Vagina (tissue), 2 donors: ENCODE results near the gene HOXA7. TPM values are rescaled to one million over a fixed set of nuclear protein-coding genes. Genes with fewer than 3 reads are reported as not detected.

Experiments used
- DNase-seq, 2 donors: peaks; one replicate each; pipeline ENCODE4 v3.0.0-alpha.2; 2017; ENCODE audit errors: extremely low spot score in 2 of 2
- H3K27ac ChIP-seq: fragments of 200-600 bp; sonication (generic); one replicate; pipeline ENCODE4 v1.5.1; 2019
- H3K27me3 ChIP-seq: fragments of 200-600 bp; sonication (generic); one replicate; pipeline ENCODE4 v1.5.1; 2019
- H3K36me3 ChIP-seq, 2 donors: fragments of 200-600 bp; sonication (generic); one replicate each; pipeline ENCODE4 v1.5.1; 2017 to 2019
- H3K4me1 ChIP-seq: fragments of 200-600 bp; sonication (generic); one replicate; pipeline ENCODE4 v1.5.1; 2019
- H3K4me3 ChIP-seq, 2 donors: fragments of 200-600 bp; sonication (generic); 1 replicate in 1 of 2; 2 replicates in 1 of 2; pipeline ENCODE4 v1.5.1; 2016 to 2019
- H3K9me3 ChIP-seq: fragments of 200-600 bp; sonication (generic); one replicate; pipeline ENCODE4 v1.5.1; 2019
- CTCF ChIP-seq, 3 experiments: fragments of 450-650 bp in 2 of 3; fragments of 200-600 bp in 1 of 3; sonication (generic) in 1 of 3; IDR thresholded peaks; one replicate each; pipeline ENCODE4 v1.5.1; 2017 to 2019; ENCODE audit warnings: antibody characterized with exemption in 3 of 3, mild to moderate bottlenecking in 2 of 3, moderate library complexity in 2 of 3
- POLR2A ChIP-seq, 2 donors: fragments of 450-650 bp; IDR thresholded peaks; one replicate each; pipeline ENCODE4 v1.6.1; 2017; ENCODE audit warnings: antibody characterized with exemption in 2 of 2, mild to moderate bottlenecking in 2 of 2, moderate library complexity in 2 of 2
- POLR2AphosphoS5 ChIP-seq, 2 donors: sonication (generic); formaldehyde crosslinking; IDR thresholded peaks; one replicate each; pipeline ENCODE4 v1.9.0; 2017; ENCODE audit warnings: antibody characterized with exemption in 2 of 2, mild to moderate bottlenecking in 2 of 2, low read depth in 1 of 2; ENCODE audit not compliant: insufficient read depth in 1 of 2
- intact Hi-C: fragments of 100-400 bp; cut with DNase I; formaldehyde crosslinking; loops from one replicate; pipeline ENCODE4 v1.15.1; 2023
- total RNA-seq: library from RNA; depleted of rRNA; stranded (reverse); fragments of >200 nt; gene quantifications from one replicate; pipeline ENCODE4 v1.2.3, GENCODE V29; 2016

Gene HOXA7
- total RNA-seq, 1 donor from 2014 or later = 23.8 TPM

GRCh38 chr7:27128776-27129728, 27.4 kb downstream of the HOXA7 start:
- intact Hi-C loops = no loop called here
- Histone ChIP-seq H3K36me3 (no peaks in the 10 kb centered on the region), H3K4me3 (no peak overlapping the region), H3K27ac (no peak overlapping the region), H3K9me3 (no peaks in the 10 kb centered on the region), H3K4me1 (peaks cover 16% of the 10 kb centered on the region), H3K27me3 (no peaks in the 10 kb centered on the region)
- TF ChIP-seq CTCF (IDR thresholded peaks at IDR 0.05) (no peak), POLR2AphosphoS5 (IDR thresholded peaks at IDR 0.05; ENCODE audit: insufficient read depth in 1 of 2, low read depth in 1 of 2) (no peak), POLR2A (IDR thresholded peaks at IDR 0.05) (no peak)
- no peak for DNase-seq

GRCh38 chr7:27128034-27128433, 28.4 kb downstream of the HOXA7 start:
- DNase-seq = no peak
- H3K27me3 ChIP-seq = no peaks in the 10 kb centered on the region
- H3K4me3 ChIP-seq = no peak overlapping the region
- intact Hi-C loops = no loop called here
- no peaks in the 10 kb centered on the region for H3K9me3 ChIP-seq
- H3K4me1 ChIP-seq = peaks cover 16% of the 10 kb centered on the region
- H3K36me3 ChIP-seq = no peaks in the 10 kb centered on the region
- TF ChIP-seq POLR2AphosphoS5 (IDR thresholded peaks at IDR 0.05; ENCODE audit: insufficient read depth in 1 of 2, low read depth in 1 of 2) (no peak), CTCF (IDR thresholded peaks at IDR 0.05) (no peak), POLR2A (IDR thresholded peaks at IDR 0.05) (no peak)
- H3K27ac ChIP-seq = no peak overlapping the region

- Histone ChIP-seq H3K27ac (no peak overlapping the region), H3K4me1 (peaks cover 16% of the 10 kb centered on the region)
These were observed 29.7 kb downstream of the HOXA7 start for GRCh38 chr7:27126596-27127327.

GRCh38 chr7:27125986-27126394, 30.5 kb downstream of the HOXA7 start:
- no peak for DNase-seq
- no peak for TF ChIP-seq POLR2A (IDR thresholded peaks at IDR 0.05)
- no peak for TF ChIP-seq POLR2AphosphoS5 (IDR thresholded peaks at IDR 0.05; ENCODE audit: insufficient read depth in 1 of 2, low read depth in 1 of 2)
- no peak for TF ChIP-seq CTCF (IDR thresholded peaks at IDR 0.05)
- no peaks in the 10 kb centered on the region for H3K36me3 ChIP-seq
- intact Hi-C loops = no loop called here
- no peaks in the 10 kb centered on the region for H3K9me3 ChIP-seq
- H3K4me1 ChIP-seq = peaks cover 12% of the 10 kb centered on the region
- H3K27ac ChIP-seq = no peak overlapping the region
- no peaks in the 10 kb centered on the region for H3K27me3 ChIP-seq
- no peak overlapping the region for H3K4me3 ChIP-seq

More at GRCh38 chr7:27126596-27127327, 29.7 kb downstream of the HOXA7 start:
- no peak for DNase-seq
- H3K9me3 ChIP-seq = no peaks in the 10 kb centered on the region
- intact Hi-C loops = no loop called here
- H3K36me3 ChIP-seq = no peaks in the 10 kb centered on the region
- no peak for TF ChIP-seq POLR2A (IDR thresholded peaks at IDR 0.05)
- no peak for TF ChIP-seq POLR2AphosphoS5 (IDR thresholded peaks at IDR 0.05; ENCODE audit: insufficient read depth in 1 of 2, low read depth in 1 of 2)
- no peak for TF ChIP-seq CTCF (IDR thresholded peaks at IDR 0.05)
- no peaks in the 10 kb centered on the region for H3K27me3 ChIP-seq
- no peak overlapping the region for H3K4me3 ChIP-seq
